GM12865 (cell line): ENCODE measurements around the gene EFHD2.
"Not testable (repeated sequence)": the region's sequence is repeated elsewhere in the genome, so short reads cannot be mapped to it uniquely, and the experiment has no call there.

ENCODE experiments used
- DNase-seq: peaks from one replicate; pipeline ENCODE4 v3.0.0; 2010; ENCODE audit warnings: low read depth
- H3K4me3 ChIP-seq: 2 replicates; pipeline ENCODE4 v1.5.1; 2011; ENCODE audit warnings: mild to moderate bottlenecking, low read depth, low read length, control low read depth
- CTCF ChIP-seq: IDR thresholded peaks from 2 replicates; pipeline ENCODE4 v1.5.1; 2011; ENCODE audit warnings: low read length, control low read depth, low read depth, inconsistent platforms; ENCODE audit not compliant: insufficient read depth; ENCODE audit errors: missing control alignments

EFHD2 gene

GRCh38 chr1:15432324-15432723 is 22.6 kb downstream of the EFHD2 start:
- no peak overlapping the region for H3K4me3 ChIP-seq
- no peak for DNase-seq
- no peak for TF ChIP-seq CTCF

- no peak overlapping the region for H3K4me3 ChIP-seq
- no peak for DNase-seq
- TF ChIP-seq CTCF, result no peak
Observed at GRCh38 chr1:15433471-15433870, 23.8 kb downstream of the EFHD2 start.

GRCh38 chr1:15434739-15435138 is 25.1 kb downstream of the EFHD2 start:
- DNase-seq, result peak; percentile 41
- H3K4me3 ChIP-seq, result not testable (repeated sequence)

GRCh38 chr1:15435239-15436077 is 25.8 kb downstream of the EFHD2 start:
- TF ChIP-seq CTCF, result no peak

GRCh38 chr1:15436881-15437442 is 27.3 kb downstream of the EFHD2 start:
- no peak for DNase-seq
- no peak for TF ChIP-seq CTCF

More at GRCh38 chr1:15435239-15436077, 25.8 kb downstream of the EFHD2 start:
- H3K4me3 ChIP-seq, result no peak overlapping the region
- DNase-seq, result no peak

GRCh38 chr1:15439325-15439724 is 29.6 kb downstream of the EFHD2 start:
- TF ChIP-seq CTCF, result no peak
- no peak overlapping the region for H3K4me3 ChIP-seq
- DNase-seq, result no peak

More at GRCh38 chr1:15436881-15437442, 27.3 kb downstream of the EFHD2 start:
- no peak overlapping the region for H3K4me3 ChIP-seq

- TF ChIP-seq CTCF, result no peak
- DNase-seq, result no peak
Observed at GRCh38 chr1:15440357-15440756, 30.7 kb downstream of the EFHD2 start.

More at GRCh38 chr1:15440357-15440756, 30.7 kb downstream of the EFHD2 start:
- H3K4me3 ChIP-seq, result no peak overlapping the region
